Measurements from ENCODE around the gene MLN.

- TF ChIP-seq POLR2A (IDR thresholded peaks at IDR 0.05): no peak
- TF ChIP-seq, protein P1, sequence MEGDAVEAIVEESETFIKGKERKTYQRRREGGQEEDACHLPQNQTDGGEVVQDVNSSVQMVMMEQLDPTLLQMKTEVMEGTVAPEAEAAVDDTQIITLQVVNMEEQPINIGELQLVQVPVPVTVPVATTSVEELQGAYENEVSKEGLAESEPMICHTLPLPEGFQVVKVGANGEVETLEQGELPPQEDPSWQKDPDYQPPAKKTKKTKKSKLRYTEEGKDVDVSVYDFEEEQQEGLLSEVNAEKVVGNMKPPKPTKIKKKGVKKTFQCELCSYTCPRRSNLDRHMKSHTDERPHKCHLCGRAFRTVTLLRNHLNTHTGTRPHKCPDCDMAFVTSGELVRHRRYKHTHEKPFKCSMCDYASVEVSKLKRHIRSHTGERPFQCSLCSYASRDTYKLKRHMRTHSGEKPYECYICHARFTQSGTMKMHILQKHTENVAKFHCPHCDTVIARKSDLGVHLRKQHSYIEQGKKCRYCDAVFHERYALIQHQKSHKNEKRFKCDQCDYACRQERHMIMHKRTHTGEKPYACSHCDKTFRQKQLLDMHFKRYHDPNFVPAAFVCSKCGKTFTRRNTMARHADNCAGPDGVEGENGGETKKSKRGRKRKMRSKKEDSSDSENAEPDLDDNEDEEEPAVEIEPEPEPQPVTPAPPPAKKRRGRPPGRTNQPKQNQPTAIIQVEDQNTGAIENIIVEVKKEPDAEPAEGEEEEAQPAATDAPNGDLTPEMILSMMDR (IDR thresholded peaks at IDR 0.05): no peak
Observed at GRCh38 chr6:33759887-33760629, 43.7 kb downstream of the MLN start.

All from uterus (tissue), 2 donors.